Calu3 (cell line): ENCODE measurements around the gene HIC1. TPM values are rescaled to one million over a fixed set of nuclear protein-coding genes. Genes with fewer than 3 reads are reported as not detected.

Source experiments
- BruUV-seq: library from RNA; stranded (reverse); fragments of 400-500 nt; replicated peaks from 2 replicates; lab custom pipeline; 2021; lab: Mats Ljungman, UMichigan
- CTCF ChIA-PET: fragments of 300-600 bp; sonication (Branson Sonifier 250); formaldehyde crosslinking; loops from one replicate; lab custom pipeline; 2022; ENCODE audit warnings: antibody characterized with exemption; lab: Charles Lee
- DNase-seq: peaks from one replicate; pipeline ENCODE4 v3.0.0; 2022
- H3K27ac Mint-ChIP-seq: one replicate; pipeline ENCODE4 v1.8.0; 2022; ENCODE audit warnings: mixed read lengths; ENCODE audit not compliant: unreplicated experiment
- H3K27me3 Mint-ChIP-seq: one replicate; pipeline ENCODE4 v1.8.0; 2022; ENCODE audit warnings: mixed read lengths; ENCODE audit not compliant: unreplicated experiment
- H3K36me3 Mint-ChIP-seq: one replicate; pipeline ENCODE4 v1.8.0; 2022; ENCODE audit warnings: mild to moderate bottlenecking, moderate library complexity, mixed read lengths; ENCODE audit not compliant: insufficient read depth, unreplicated experiment
- H3K4me1 Mint-ChIP-seq: one replicate; pipeline ENCODE4 v1.8.0; 2022; ENCODE audit warnings: mild to moderate bottlenecking, low read depth, mixed read lengths; ENCODE audit not compliant: unreplicated experiment
- H3K4me3 Mint-ChIP-seq: one replicate; pipeline ENCODE4 v1.8.0; 2022; ENCODE audit warnings: mild to moderate bottlenecking, low read depth, moderate library complexity, mixed read lengths; ENCODE audit not compliant: unreplicated experiment
- H3K9me3 Mint-ChIP-seq: one replicate; pipeline ENCODE4 v1.8.0; 2022; ENCODE audit warnings: low read depth, mixed read lengths; ENCODE audit not compliant: unreplicated experiment
- intact Hi-C: fragments of 100-400 bp; cut with micrococcal nuclease; formaldehyde crosslinking; loops from one replicate; pipeline ENCODE4 v1.10.0; 2022; ENCODE audit not compliant: unreplicated experiment
- total RNA-seq: library from RNA; stranded (reverse); gene quantifications from 2 replicates; pipeline ENCODE4 v1.2.3, GENCODE V29; 2022
- TF ChIP-seq, protein P1 (sequence below): fragments of 200-600 bp; IDR thresholded peaks from one replicate; pipeline ENCODE4 v1.8.0; 2022; ENCODE audit warnings: antibody characterized with exemption; ENCODE audit not compliant: unreplicated experiment

HIC1 gene
- total RNA-seq, 1 experiment from 2014 or later = 1.2 TPM

DNA sequence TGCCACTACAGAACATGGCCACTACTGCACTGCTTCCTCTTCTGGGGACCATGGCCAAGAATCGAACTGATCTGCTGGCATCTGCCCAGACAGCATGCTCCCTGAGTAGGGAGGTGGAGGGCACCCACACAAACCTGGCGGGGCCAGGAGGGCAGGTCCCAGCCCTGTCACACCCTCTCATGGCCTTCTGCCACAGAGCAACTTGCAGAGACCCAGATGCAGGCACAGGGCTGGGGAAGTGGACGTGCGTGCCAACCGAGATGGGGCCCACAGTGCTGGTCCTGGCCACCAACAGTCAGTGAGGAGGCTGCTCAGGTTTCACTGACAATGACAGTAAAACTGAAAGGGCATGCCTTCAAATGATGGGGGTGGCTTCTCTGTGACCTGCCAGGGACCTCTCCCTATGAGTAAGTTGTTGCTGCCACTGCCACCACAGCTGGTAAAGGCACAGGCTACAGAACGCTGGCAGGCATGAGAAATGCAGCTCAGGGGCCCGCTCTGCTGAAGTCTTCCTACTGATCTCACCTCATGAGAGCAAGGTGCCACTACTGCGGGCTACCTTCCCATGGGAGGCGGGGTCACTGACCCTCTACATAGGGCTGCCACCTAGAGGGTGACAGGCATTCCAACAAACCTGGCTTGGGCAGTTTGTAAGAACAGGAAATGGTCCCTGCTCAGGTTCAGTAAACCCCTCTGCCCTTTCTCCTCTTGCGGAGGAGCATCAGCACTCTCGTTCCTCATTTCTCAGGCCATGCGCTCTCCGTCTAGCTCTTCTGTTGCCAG, 15.5 kb downstream of the HIC1 start:
- H3K4me1 Mint-ChIP-seq = no peaks in the 10 kb centered on the region
- H3K9me3 Mint-ChIP-seq = no peaks in the 10 kb centered on the region
- intact Hi-C loops = no loop called here
- DNase-seq = no peak
- CTCF ChIA-PET = no interaction called here
- peaks cover 9% of the 10 kb centered on the region for H3K36me3 Mint-ChIP-seq
- TF ChIP-seq, protein P1, sequence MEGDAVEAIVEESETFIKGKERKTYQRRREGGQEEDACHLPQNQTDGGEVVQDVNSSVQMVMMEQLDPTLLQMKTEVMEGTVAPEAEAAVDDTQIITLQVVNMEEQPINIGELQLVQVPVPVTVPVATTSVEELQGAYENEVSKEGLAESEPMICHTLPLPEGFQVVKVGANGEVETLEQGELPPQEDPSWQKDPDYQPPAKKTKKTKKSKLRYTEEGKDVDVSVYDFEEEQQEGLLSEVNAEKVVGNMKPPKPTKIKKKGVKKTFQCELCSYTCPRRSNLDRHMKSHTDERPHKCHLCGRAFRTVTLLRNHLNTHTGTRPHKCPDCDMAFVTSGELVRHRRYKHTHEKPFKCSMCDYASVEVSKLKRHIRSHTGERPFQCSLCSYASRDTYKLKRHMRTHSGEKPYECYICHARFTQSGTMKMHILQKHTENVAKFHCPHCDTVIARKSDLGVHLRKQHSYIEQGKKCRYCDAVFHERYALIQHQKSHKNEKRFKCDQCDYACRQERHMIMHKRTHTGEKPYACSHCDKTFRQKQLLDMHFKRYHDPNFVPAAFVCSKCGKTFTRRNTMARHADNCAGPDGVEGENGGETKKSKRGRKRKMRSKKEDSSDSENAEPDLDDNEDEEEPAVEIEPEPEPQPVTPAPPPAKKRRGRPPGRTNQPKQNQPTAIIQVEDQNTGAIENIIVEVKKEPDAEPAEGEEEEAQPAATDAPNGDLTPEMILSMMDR = no peak
- BruUV-seq = no TSS peak
- H3K27ac Mint-ChIP-seq = no peak overlapping the region
- no peak overlapping the region for H3K4me3 Mint-ChIP-seq
- H3K27me3 Mint-ChIP-seq = no peaks in the 10 kb centered on the region

- TF ChIP-seq, protein P1 = no peak
- DNase-seq = no peak
- H3K27me3 Mint-ChIP-seq = no peaks in the 10 kb centered on the region
- H3K36me3 Mint-ChIP-seq = peaks cover 9% of the 10 kb centered on the region
- H3K27ac Mint-ChIP-seq = no peak overlapping the region
- H3K9me3 Mint-ChIP-seq = no peaks in the 10 kb centered on the region
- no peak overlapping the region for H3K4me3 Mint-ChIP-seq
- H3K4me1 Mint-ChIP-seq = no peaks in the 10 kb centered on the region
- BruUV-seq = no TSS peak
- intact Hi-C loops = no loop called here
- CTCF ChIA-PET = no interaction called here
Observed at GRCh38 chr17:2071024-2071385, 16.1 kb downstream of the HIC1 start.

GRCh38 chr17:2071455-2072281, 16.8 kb downstream of the HIC1 start:
- Mint-ChIP-seq H3K27ac (no peak overlapping the region), H3K9me3 (no peaks in the 10 kb centered on the region), H3K27me3 (no peaks in the 10 kb centered on the region), H3K36me3 (peaks cover 9% of the 10 kb centered on the region), H3K4me1 (no peaks in the 10 kb centered on the region), H3K4me3 (no peak overlapping the region)
- CTCF ChIA-PET = no interaction called here
- no peak for DNase-seq
- BruUV-seq = no TSS peak
- TF ChIP-seq, protein P1 = no peak
- intact Hi-C loops = no loop called here

GRCh38 chr17:2074919-2075318, 20.0 kb downstream of the HIC1 start:
- Mint-ChIP-seq H3K27ac (no peak overlapping the region), H3K9me3 (no peaks in the 10 kb centered on the region), H3K4me1 (no peaks in the 10 kb centered on the region), H3K36me3 (peaks cover 13% of the 10 kb centered on the region), H3K4me3 (no peak overlapping the region), H3K27me3 (no peaks in the 10 kb centered on the region)
- BruUV-seq = no TSS peak
- CTCF ChIA-PET = no interaction called here
- intact Hi-C loops = no loop called here
- no peak for DNase-seq
- TF ChIP-seq, protein P1 = no peak
